ENCODE data around the gene KRTAP12-1. TPM values are rescaled to one million over a fixed set of nuclear protein-coding genes. Genes with fewer than 3 reads are reported as not detected.

KRTAP12-1 gene
- total and polyA plus RNA-seq, 2 donors (not counting 1 experiment from before 2014, with no cell fraction given) = not detected

GRCh38 chr21:44684483-44684882 is 2.5 kb upstream of the KRTAP12-1 start:
- Histone ChIP-seq H4K20me1 (ENCODE audit: control insufficient read depth, insufficient read depth, low read length, poor library complexity, severe bottlenecking) (no peaks in the 10 kb centered on the region), H3K9ac (ENCODE audit: low read length) (no peak overlapping the region), H3K4me2 (replicated peaks; ENCODE audit: low read depth, low read length, poor library complexity, severe bottlenecking) (no peak overlapping the region), H3K4me3 (ENCODE audit: control extremely low read depth in 1 of 5, extremely low read depth in 1 of 5, insufficient read depth in 1 of 5, low read depth in 2 of 5, low read length in 4 of 5) (no peak overlapping the region), H3K79me2 (ENCODE audit: control insufficient read depth, insufficient read depth, low read length) (no peaks in the 10 kb centered on the region), H3K27ac (ENCODE audit: low read length in 2 of 2) (no peak overlapping the region), H3K9me3 (ENCODE audit: control extremely low read depth in 1 of 3, control insufficient read depth in 2 of 3, insufficient read depth in 1 of 3, low read length in 2 of 3) (peaks cover 0 to 4% (median 0%) of the 10 kb centered on the region in 3 donors), H3K36me3 (replicated peaks in 1 of 2; ENCODE audit: control extremely low read depth in 1 of 2, control insufficient read depth in 1 of 2, extremely low read depth in 1 of 2, insufficient read depth in 2 of 2, low read length in 1 of 2) (no peaks in the 10 kb centered on the region), H2AFZ (ENCODE audit: insufficient read depth, low read depth, low read length, poor library complexity, severe bottlenecking) (no peak overlapping the region), H3K4me1 (ENCODE audit: control insufficient read depth in 2 of 2, insufficient read depth in 2 of 2, low read length in 2 of 2) (no peaks in the 10 kb centered on the region), H3K27me3 (replicated peaks in 1 of 4; ENCODE audit: control extremely low read depth in 1 of 4, control insufficient read depth in 3 of 4, insufficient read depth in 4 of 4, low read length in 3 of 4) (peaks cover 0 to 14% (median 1%) of the 10 kb centered on the region in 4 experiments)
- Mint-ChIP-seq H3K9me3 (ENCODE audit: insufficient read depth) (no peaks in the 10 kb centered on the region), H3K27me3 (peaks cover 56% of the 10 kb centered on the region), H3K4me1 (no peaks in the 10 kb centered on the region), H3K4me3 (no peak overlapping the region), H3K27ac (no peak overlapping the region)
- intact Hi-C loops (cut with micrococcal nuclease) = no loop called here
- DNase-seq (no peak), ATAC-seq (ENCODE audit: low read depth) (no peak)
- ChIA-PET POLR2A (no interaction called here), CTCF (no interaction called here)
- no peak for TF ChIP-seq CTCF (IDR thresholded peaks at IDR 0.05)
- no peak for TF ChIP-seq EZH2 (IDR thresholded peaks at IDR 0.05; ENCODE audit: borderline replicate concordance, insufficient read depth, low read depth, low read length, poor library complexity, severe bottlenecking)
- 63% methylated on average over 6 of the region's 6 CpGs for WGBS (ENCODE audit: insufficient coverage)

- no peak for ATAC-seq (ENCODE audit: low read depth)
- CTCF ChIA-PET = no interaction called here
- H3K9me3 ChIP-seq (ENCODE audit: control extremely low read depth in 1 of 3, control insufficient read depth in 2 of 3, insufficient read depth in 1 of 3, low read length in 2 of 3) = peaks cover 0 to 4% (median 0%) of the 10 kb centered on the region in 3 donors
- H3K27me3 ChIP-seq (replicated peaks in 1 of 4; ENCODE audit: control extremely low read depth in 1 of 4, control insufficient read depth in 3 of 4, insufficient read depth in 4 of 4, low read length in 3 of 4) = peaks cover 0 to 14% (median 1%) of the 10 kb centered on the region in 4 experiments
- Mint-ChIP-seq H3K27me3 (peaks cover 58% of the 10 kb centered on the region), H3K4me3 (no peak overlapping the region), H3K27ac (no peak overlapping the region), H3K9me3 (ENCODE audit: insufficient read depth) (no peaks in the 10 kb centered on the region), H3K4me1 (no peaks in the 10 kb centered on the region)
- no peak overlapping the region for H3K9ac ChIP-seq (ENCODE audit: low read length)
- H4K20me1 ChIP-seq (ENCODE audit: control insufficient read depth, insufficient read depth, low read length, poor library complexity, severe bottlenecking) = no peaks in the 10 kb centered on the region
- no peak for DNase-seq
- no peak overlapping the region for H2AFZ ChIP-seq (ENCODE audit: insufficient read depth, low read depth, low read length, poor library complexity, severe bottlenecking)
- H3K4me2 ChIP-seq (replicated peaks; ENCODE audit: low read depth, low read length, poor library complexity, severe bottlenecking) = no peak overlapping the region
- no peak overlapping the region for H3K27ac ChIP-seq (ENCODE audit: low read length in 2 of 2)
- POLR2A ChIA-PET = no interaction called here
- H3K4me1 ChIP-seq (ENCODE audit: control insufficient read depth in 2 of 2, insufficient read depth in 2 of 2, low read length in 2 of 2) = no peaks in the 10 kb centered on the region
- TF ChIP-seq EZH2 (IDR thresholded peaks at IDR 0.05; ENCODE audit: borderline replicate concordance, insufficient read depth, low read depth, low read length, poor library complexity, severe bottlenecking) (no peak), CTCF (IDR thresholded peaks at IDR 0.05) (no peak)
- no peaks in the 10 kb centered on the region for H3K79me2 ChIP-seq (ENCODE audit: control insufficient read depth, insufficient read depth, low read length)
- intact Hi-C loops (cut with micrococcal nuclease) = no loop called here
- no peak overlapping the region for H3K4me3 ChIP-seq (ENCODE audit: control extremely low read depth in 1 of 5, extremely low read depth in 1 of 5, insufficient read depth in 1 of 5, low read depth in 2 of 5, low read length in 4 of 5)
- H3K36me3 ChIP-seq (replicated peaks in 1 of 2; ENCODE audit: control extremely low read depth in 1 of 2, control insufficient read depth in 1 of 2, extremely low read depth in 1 of 2, insufficient read depth in 2 of 2, low read length in 1 of 2) = no peaks in the 10 kb centered on the region
- 83% methylated on average over 7 of the region's 7 CpGs for WGBS (ENCODE audit: insufficient coverage)
These were observed 2.1 kb upstream of the KRTAP12-1 start for GRCh38 chr21:44684077-44684476.
